ENCODE measurements around the gene NNT. TPM values are rescaled to one million over a fixed set of nuclear protein-coding genes. Genes with fewer than 3 reads are reported as not detected.

NNT gene
- total RNA-seq, 6 donors from 2014 or later, result 18.5 to 63.6 (median 49.7) TPM

DNA sequence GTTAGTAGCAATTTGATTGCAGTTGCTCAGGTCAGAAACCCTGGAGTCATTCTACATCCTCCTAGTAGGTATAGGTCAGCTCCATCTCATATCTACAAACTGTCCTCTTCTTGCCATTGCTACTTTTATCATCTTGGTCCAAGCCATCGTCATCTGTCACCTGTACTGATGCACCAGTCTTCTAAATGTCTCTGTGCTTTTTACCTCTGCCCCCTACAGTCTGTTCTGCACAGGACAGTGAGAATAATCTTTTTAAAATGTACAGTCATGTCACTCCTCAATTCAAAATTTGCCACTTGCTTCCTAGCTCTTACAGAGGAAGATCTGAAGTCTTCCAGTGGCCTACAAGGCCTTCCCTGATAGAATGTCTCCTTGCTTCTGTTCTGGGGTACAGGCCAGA is 6.8 kb downstream of the NNT start:
- Histone ChIP-seq H3K4me3 (no peak overlapping the region), H3K27ac (no peak overlapping the region), H3K36me3 (peaks cover 7 to 47% (median 14%) of the 10 kb centered on the region in 4 donors), H3K9me3 (no peaks in the 10 kb centered on the region), H3K4me1 (peaks cover 0 to 5% (median 2%) of the 10 kb centered on the region in 4 donors), H3K27me3 (no peaks in the 10 kb centered on the region)
- no peak for ATAC-seq (ENCODE audit: low FRiP score in 2 of 2)
- DNase-seq, result no peak
- 95 to 100% methylated on average over 1 of the region's 1 CpG for WGBS, 2 donors
- no peak for TF ChIP-seq EP300 (IDR thresholded peaks at IDR 0.05)
- TF ChIP-seq POLR2A (IDR thresholded peaks at IDR 0.05), result no peak
- TF ChIP-seq, protein P1, sequence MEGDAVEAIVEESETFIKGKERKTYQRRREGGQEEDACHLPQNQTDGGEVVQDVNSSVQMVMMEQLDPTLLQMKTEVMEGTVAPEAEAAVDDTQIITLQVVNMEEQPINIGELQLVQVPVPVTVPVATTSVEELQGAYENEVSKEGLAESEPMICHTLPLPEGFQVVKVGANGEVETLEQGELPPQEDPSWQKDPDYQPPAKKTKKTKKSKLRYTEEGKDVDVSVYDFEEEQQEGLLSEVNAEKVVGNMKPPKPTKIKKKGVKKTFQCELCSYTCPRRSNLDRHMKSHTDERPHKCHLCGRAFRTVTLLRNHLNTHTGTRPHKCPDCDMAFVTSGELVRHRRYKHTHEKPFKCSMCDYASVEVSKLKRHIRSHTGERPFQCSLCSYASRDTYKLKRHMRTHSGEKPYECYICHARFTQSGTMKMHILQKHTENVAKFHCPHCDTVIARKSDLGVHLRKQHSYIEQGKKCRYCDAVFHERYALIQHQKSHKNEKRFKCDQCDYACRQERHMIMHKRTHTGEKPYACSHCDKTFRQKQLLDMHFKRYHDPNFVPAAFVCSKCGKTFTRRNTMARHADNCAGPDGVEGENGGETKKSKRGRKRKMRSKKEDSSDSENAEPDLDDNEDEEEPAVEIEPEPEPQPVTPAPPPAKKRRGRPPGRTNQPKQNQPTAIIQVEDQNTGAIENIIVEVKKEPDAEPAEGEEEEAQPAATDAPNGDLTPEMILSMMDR (IDR thresholded peaks at IDR 0.05), result no peak
- no peak for TF ChIP-seq POLR2AphosphoS5 (IDR thresholded peaks at IDR 0.05)

GRCh38 chr5:43613370-43613769 is 10.4 kb downstream of the NNT start:
- no peak for ATAC-seq (ENCODE audit: low FRiP score in 2 of 2)

GRCh38 chr5:43615445-43616184 is 12.6 kb downstream of the NNT start:
- Histone ChIP-seq H3K36me3 (peaks cover 5 to 61% (median 13%) of the 10 kb centered on the region in 4 donors), H3K27ac (no peak overlapping the region), H3K9me3 (no peaks in the 10 kb centered on the region), H3K4me1 (peaks cover 0 to 9% (median 3%) of the 10 kb centered on the region in 4 donors), H3K27me3 (no peaks in the 10 kb centered on the region), H3K4me3 (no peak overlapping the region)
- TF ChIP-seq, protein P1 (IDR thresholded peaks at IDR 0.05), result no peak
- no peak for TF ChIP-seq POLR2A (IDR thresholded peaks at IDR 0.05)
- TF ChIP-seq EP300 (IDR thresholded peaks at IDR 0.05), result no peak
- TF ChIP-seq POLR2AphosphoS5 (IDR thresholded peaks at IDR 0.05), result no peak
- DNase-seq (no peak), ATAC-seq (ENCODE audit: low FRiP score in 2 of 2) (no peak)
- WGBS, 2 donors, result 89 to 94% methylated on average over 5 of the region's 5 CpGs

More at GRCh38 chr5:43613370-43613769, 10.4 kb downstream of the NNT start:
- TF ChIP-seq EP300 (IDR thresholded peaks at IDR 0.05), result no peak
- TF ChIP-seq POLR2AphosphoS5 (IDR thresholded peaks at IDR 0.05), result no peak
- TF ChIP-seq, protein P1 (IDR thresholded peaks at IDR 0.05), result no peak
- no peak for TF ChIP-seq POLR2A (IDR thresholded peaks at IDR 0.05)
- H3K27ac ChIP-seq, result no peak overlapping the region
- WGBS, 2 donors, result 95 to 97% methylated on average over 4 of the region's 4 CpGs
- no peaks in the 10 kb centered on the region for H3K9me3 ChIP-seq
- no peak overlapping the region for H3K4me3 ChIP-seq
- no peaks in the 10 kb centered on the region for H3K27me3 ChIP-seq
- no peak for DNase-seq
- H3K4me1 ChIP-seq, result peaks cover 0 to 3% (median under 1%) of the 10 kb centered on the region in 4 donors
- peaks cover 11 to 66% (median 16%) of the 10 kb centered on the region in 4 donors for H3K36me3 ChIP-seq

GRCh38 chr5:43616535-43616934 is 13.6 kb downstream of the NNT start:
- H3K27ac ChIP-seq, result no peak overlapping the region
- H3K9me3 ChIP-seq, result no peaks in the 10 kb centered on the region
- DNase-seq (peak in 1 of 2 donors; percentile 41), ATAC-seq (ENCODE audit: low FRiP score in 2 of 2) (no peak)
- H3K27me3 ChIP-seq, result no peaks in the 10 kb centered on the region
- peaks cover 5 to 57% (median 13%) of the 10 kb centered on the region in 4 donors for H3K36me3 ChIP-seq
- TF ChIP-seq EP300 (IDR thresholded peaks at IDR 0.05), result peak in 1 of 4 donors; percentile 12
- TF ChIP-seq, protein P1 (IDR thresholded peaks at IDR 0.05), result no peak
- H3K4me1 ChIP-seq, result peaks cover 0 to 14% (median 3%) of the 10 kb centered on the region in 4 donors
- no peak overlapping the region for H3K4me3 ChIP-seq
- WGBS, 2 donors, result 37 to 41% methylated on average over 1 of the region's 1 CpG
